ENCODE measurements around the gene PDE6B. TPM values are rescaled to one million over a fixed set of nuclear protein-coding genes. Genes with fewer than 3 reads are reported as not detected.

The PDE6B gene
- total and polyA plus RNA-seq, 8 donors: 1.1 to 12.3 (median 1.7) TPM; not detected in 4

DNA sequence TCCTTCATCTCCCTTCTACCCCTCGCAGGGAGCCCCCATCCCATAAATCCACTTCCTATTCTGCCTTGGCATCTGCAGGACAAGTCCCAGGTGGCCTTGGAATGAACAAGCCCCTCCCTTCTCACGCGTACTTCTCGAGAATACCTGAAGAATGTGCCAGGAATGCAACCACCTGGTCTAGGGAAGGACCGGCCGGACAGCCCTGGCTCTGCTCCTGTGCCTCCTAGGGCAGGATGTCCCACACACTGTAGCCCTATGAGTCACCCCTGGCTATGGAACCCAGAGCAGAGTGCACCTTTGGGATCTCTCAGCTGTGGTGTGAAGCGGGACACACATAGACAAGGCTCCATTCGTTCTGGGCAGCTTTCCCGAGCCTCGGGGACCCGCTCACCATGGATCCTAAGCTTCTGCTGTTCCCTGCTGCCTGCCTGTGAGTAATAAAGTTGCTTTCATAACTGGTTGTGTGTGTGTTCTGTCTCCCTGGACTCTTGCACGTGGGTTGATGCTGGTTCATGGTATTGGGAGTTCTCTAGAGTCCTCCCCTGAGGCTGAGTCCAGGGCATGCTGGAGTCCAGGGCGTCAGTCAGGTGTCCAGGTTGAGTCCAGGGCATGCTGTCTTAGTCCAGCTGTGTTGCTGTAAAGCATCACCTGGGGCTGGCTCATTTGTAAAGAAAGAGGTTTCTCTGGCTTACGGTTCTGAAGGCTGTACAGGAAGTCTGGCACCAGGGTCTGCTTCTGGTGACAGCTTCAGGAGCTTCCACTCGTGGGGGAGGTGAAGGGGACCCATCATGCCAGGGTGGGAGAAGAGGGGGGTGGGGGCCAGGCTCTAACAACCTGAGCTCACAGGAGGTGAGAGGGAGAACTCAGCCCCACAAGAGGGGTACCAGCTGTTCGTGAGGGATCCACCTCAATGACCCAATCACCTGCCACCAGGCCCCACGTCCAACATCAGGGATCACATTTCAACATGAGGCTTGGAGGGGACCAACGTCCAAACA, 7.4 kb upstream of the PDE6B start:
- TF ChIP-seq POLR2A (IDR thresholded peaks at IDR 0.05) (no peak), POLR2AphosphoS5 (IDR thresholded peaks at IDR 0.05) (no peak), EP300 (IDR thresholded peaks at IDR 0.05) (no peak)
- TF ChIP-seq, protein P1, sequence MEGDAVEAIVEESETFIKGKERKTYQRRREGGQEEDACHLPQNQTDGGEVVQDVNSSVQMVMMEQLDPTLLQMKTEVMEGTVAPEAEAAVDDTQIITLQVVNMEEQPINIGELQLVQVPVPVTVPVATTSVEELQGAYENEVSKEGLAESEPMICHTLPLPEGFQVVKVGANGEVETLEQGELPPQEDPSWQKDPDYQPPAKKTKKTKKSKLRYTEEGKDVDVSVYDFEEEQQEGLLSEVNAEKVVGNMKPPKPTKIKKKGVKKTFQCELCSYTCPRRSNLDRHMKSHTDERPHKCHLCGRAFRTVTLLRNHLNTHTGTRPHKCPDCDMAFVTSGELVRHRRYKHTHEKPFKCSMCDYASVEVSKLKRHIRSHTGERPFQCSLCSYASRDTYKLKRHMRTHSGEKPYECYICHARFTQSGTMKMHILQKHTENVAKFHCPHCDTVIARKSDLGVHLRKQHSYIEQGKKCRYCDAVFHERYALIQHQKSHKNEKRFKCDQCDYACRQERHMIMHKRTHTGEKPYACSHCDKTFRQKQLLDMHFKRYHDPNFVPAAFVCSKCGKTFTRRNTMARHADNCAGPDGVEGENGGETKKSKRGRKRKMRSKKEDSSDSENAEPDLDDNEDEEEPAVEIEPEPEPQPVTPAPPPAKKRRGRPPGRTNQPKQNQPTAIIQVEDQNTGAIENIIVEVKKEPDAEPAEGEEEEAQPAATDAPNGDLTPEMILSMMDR (IDR thresholded peaks at IDR 0.05): no peak
- 52 to 59% (median 56%) methylated on average over 15 to 18 of the region's 18 CpGs for WGBS, 5 donors
- Histone ChIP-seq H3K36me3 (no peaks in the 10 kb centered on the region), H3K27me3 (peaks cover 0 to 23% (median 11%) of the 10 kb centered on the region in 3 donors), H3K4me3 (no peak overlapping the region), H3K27ac (no peak overlapping the region), H3K9me3 (no peaks in the 10 kb centered on the region), H3K4me1 (no peaks in the 10 kb centered on the region)
- intact Hi-C loops (cut with DNase I; ENCODE audit: low total_unique reads): no loop called here
- DNase-seq: no peak

DNA sequence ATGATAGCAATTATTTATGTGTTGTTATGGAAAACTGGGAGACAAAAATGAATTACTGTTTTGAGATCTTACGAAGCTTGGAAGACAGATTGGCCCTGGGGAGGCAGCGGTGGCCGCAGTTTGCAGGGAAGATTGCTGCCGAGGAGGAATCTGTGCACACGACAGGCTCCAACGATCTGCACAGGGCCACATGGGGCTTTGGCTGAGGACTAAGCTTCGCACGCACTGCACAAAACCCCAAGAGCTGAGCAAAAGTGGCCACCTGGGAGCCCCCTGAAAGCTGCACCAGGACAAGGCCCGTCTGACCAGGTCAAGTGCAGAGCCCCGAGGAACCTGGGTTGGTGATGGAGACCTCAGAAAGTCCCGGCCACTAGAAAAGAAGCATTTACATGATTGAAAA, 5.2 kb upstream of the PDE6B start:
- H3K27me3 ChIP-seq: peaks cover 0 to 40% (median 11%) of the 10 kb centered on the region in 3 donors
- TF ChIP-seq POLR2A (IDR thresholded peaks at IDR 0.05) (no peak), POLR2AphosphoS5 (IDR thresholded peaks at IDR 0.05) (no peak), EP300 (IDR thresholded peaks at IDR 0.05) (no peak)
- TF ChIP-seq, protein P1 (IDR thresholded peaks at IDR 0.05): no peak
- WGBS, 5 donors: 83 to 86% (median 85%) methylated on average over 11 of the region's 11 CpGs
- H3K9me3 ChIP-seq: no peaks in the 10 kb centered on the region
- H3K4me3 ChIP-seq: no peak overlapping the region
- no peaks in the 10 kb centered on the region for H3K4me1 ChIP-seq
- DNase-seq: no peak
- H3K27ac ChIP-seq: no peak overlapping the region
- no peaks in the 10 kb centered on the region for H3K36me3 ChIP-seq
- intact Hi-C loops (cut with DNase I; ENCODE audit: low total_unique reads): no loop called here

DNA sequence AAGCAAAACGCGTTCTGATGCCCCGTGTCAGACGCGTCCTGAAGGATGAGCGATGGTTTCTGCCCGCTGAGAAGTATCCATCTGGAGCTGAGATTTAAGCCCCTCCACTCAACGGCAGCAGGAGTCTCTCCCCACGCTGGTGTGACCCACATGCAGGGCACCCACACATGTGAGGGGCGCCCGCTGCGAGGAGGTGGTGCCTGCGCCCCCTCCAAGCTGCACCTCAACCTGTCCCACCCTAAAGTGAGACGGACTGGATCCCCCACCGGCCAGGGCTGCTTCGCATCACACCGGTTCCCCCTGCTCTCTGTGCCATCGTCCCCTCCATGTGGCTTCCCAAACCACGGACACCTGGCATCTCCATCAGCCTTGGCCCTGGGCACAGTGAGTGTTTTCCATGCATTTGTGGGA, 4.5 kb upstream of the PDE6B start:
- intact Hi-C loops (cut with DNase I; ENCODE audit: low total_unique reads): no loop called here
- DNase-seq: no peak
- Histone ChIP-seq H3K9me3 (no peaks in the 10 kb centered on the region), H3K4me1 (no peaks in the 10 kb centered on the region), H3K4me3 (no peak overlapping the region), H3K27ac (no peak overlapping the region), H3K36me3 (no peaks in the 10 kb centered on the region), H3K27me3 (peaks cover 0 to 47% (median 12%) of the 10 kb centered on the region in 3 donors)
- TF ChIP-seq, protein P1 (IDR thresholded peaks at IDR 0.05): no peak
- TF ChIP-seq EP300 (IDR thresholded peaks at IDR 0.05) (no peak), POLR2A (IDR thresholded peaks at IDR 0.05) (no peak), POLR2AphosphoS5 (IDR thresholded peaks at IDR 0.05) (no peak)
- WGBS, 5 donors: 89 to 93% (median 91%) methylated on average over 10 to 19 of the region's 19 CpGs

DNA sequence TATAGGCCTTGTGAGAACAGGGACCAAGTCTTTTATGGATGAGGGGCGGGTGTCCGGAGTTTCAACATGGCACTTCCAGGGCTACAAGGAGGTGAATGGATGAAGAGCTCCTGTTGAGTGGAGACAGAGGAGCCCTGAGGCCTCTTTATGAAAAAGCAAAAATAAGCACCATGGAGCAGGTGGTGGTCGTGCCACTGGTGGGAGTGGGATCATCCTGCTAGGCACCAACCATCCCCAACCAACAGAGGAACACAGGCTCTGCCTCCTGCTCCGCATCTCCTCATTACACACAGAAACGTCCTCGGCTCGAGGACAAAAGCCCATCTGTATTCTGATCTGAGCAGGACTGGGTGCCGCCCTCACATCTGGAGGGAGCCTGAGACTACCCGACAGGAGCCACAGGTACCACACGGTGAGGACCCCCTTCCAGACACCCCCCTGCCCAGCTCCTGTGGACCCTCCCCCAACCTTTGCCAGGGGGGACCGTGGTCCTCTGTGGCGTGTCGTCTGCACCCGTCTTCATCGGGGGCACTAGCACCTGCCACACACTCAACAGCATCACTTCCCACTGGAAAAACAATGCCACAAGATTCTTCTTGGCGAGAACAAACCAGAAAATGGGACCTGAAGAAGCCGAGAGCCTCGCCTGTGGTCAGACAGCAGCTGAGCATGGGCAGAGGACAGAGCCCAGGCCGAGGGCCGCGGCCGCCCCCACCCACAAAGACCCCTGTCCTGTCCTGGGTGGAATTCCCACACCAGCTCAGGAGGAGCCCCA, 3.9 kb upstream of the PDE6B start:
- DNase-seq: no peak
- no peaks in the 10 kb centered on the region for H3K36me3 ChIP-seq
- TF ChIP-seq POLR2A (IDR thresholded peaks at IDR 0.05) (no peak), POLR2AphosphoS5 (IDR thresholded peaks at IDR 0.05) (no peak), EP300 (IDR thresholded peaks at IDR 0.05) (no peak)
- TF ChIP-seq, protein P1 (IDR thresholded peaks at IDR 0.05): no peak
- WGBS, 5 donors: 76 to 81% (median 78%) methylated on average over 22 of the region's 22 CpGs
- intact Hi-C loops (cut with DNase I; ENCODE audit: low total_unique reads): no loop called here
- peaks cover 0 to 51% (median 19%) of the 10 kb centered on the region in 3 donors for H3K27me3 ChIP-seq
- no peak overlapping the region for H3K4me3 ChIP-seq
- H3K4me1 ChIP-seq: no peaks in the 10 kb centered on the region
- H3K9me3 ChIP-seq: no peaks in the 10 kb centered on the region
- no peak overlapping the region for H3K27ac ChIP-seq
